CD4-positive, alpha-beta T cell treated with Interleukin-15 for 4 hours (primary cell): ENCODE results near the gene SPA17.
A peak's percentile ranks its signal among the peaks of the same experiment; 100 is the strongest.

Experiments
- DNase-seq: peaks from one replicate; pipeline ENCODE4 v3.0.0-alpha.2; 2020; ENCODE audit warnings: low spot score

Gene SPA17

DNA sequence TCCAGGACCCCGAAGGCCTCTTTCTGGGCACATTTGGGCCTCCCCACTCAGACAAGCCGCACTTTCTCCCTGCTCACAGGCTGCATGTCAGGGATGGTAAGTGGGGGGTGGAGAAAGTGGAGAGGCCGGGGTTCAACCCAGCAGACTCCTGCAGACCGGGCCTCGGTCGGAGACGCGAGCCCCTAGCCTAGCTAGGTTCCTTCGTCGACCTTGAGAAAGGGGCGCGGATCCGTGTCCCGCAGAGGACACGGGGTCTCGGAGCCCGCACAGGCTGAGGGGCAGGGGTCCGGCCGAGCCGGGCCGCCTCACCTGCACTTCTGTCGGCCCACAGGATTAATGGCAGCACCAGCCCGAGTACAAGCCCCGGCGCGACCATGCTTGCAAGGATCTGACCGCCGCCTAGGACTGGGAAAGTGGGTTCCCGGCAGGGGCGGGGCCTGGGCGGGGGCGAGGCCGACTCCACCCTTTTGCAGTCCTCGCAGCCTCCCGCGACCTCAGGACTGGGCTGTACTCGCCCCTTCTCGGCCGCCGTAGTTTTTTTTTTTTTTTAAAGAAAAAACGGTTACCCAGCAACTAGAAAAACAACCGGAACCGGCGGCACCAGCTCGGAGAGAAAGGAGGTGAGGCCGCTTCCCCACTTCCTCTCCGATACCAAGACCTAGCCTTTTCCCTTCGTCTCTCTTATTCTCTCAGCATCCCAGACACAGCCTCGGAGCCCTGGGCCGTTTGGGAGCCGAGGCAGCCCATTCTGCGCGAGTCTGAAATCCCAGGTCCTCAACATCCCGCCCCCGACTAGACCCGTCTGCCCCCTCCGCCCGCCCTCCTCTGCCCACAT lies at the start of gene SPA17, which contains the start of gene SIAE:
TSS of gene SPA17 (plus strand) at position 572 of the 835 bp plus-strand sequence. CDS start 1,361 bp downstream, outside the sequence.
TSS of gene SIAE (minus strand) at position 407 of the 835 bp plus-strand sequence. CDS start at position 376, 31 bp downstream.
- peak; percentile 89 for DNase-seq

DNA sequence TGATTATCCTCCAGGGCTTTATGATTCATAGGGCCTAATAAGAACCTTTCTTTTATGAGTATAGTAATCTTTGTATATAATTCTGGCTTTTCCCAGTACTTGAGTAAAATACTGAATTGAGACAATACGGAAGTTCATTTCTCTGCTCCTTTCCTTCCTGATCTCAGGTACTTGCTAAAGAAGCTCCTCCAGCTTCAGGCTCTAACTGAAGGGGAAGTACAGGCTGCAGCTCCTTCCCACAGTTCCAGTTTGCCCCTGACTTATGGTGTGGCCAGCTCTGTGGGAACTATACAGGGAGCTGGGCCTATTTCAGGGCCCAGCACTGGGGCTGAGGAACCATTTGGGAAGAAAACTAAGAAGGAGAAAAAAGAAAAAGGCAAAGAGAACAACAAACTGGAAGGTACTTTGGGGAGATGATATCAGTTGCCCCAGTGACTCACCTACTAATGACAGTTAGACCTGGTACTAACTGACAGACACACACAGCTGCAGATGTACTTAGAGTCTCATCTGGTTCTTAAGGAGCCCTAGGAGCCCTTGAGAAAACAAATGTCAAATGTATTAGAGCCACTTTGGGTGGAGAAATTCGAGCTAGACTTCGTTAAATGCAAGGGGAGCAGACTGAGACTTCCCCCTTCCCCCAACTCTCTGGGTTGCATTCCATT lies 48.1 kb upstream of the SPA17 start:
- no peak for DNase-seq

DNA sequence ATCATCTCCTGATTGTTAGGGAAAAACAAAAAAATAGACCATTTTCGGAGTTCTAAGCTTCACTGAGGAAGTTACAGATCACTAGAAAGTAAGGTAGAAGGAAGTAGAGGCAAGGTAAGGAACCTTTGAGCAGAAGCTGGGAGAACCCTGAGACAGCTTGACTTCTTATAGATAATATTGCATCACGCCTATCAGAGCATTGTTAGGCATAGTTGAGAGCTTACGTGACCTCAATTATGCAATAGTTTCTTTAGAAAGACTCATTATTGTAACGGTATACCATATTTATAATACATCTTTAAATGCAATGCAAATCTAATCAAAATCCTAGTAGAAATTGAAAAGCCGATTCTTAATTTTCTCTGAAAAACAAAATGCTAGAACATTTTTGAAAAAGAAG lies 46.2 kb upstream of the SPA17 start:
- no peak for DNase-seq

DNA sequence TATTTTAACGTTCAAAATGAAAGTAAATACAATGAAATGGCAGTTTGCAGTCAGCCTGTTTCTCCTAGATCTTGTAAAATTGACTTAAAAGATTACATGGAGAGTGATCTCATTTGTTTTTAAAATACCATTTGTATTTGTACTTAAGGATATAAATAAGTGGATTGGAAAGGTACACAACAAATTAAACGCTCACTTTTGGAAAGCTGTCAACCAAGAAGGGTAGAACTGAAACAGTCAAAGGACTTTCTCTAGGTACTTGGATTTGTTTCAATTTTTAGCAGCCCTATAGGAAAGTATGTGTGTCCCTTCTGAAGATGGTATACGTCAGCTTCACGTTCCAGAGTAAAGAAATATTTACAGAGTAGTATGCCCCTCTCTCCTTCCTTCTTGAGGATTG lies 43.7 kb upstream of the SPA17 start:
- DNase-seq: no peak

DNA sequence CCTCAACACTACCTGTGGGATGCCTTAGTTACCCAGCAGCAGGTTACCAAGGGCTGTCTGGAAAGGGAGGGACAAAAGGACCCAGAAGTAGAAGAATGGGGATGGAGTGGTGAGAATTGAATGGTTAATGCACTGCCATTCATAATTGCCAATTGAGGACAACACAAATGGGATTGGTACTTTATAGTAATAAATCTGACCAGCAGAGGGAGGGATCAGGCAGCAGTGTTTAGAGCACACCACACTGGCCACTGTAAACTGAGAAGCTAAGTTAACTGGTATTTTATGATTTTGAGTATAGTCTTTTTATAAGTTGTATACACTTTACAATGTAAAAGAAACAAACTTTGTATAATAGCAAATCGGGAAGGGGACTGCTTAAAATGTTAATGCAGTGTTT lies 40.3 kb upstream of the SPA17 start:
- DNase-seq: no peak

DNA sequence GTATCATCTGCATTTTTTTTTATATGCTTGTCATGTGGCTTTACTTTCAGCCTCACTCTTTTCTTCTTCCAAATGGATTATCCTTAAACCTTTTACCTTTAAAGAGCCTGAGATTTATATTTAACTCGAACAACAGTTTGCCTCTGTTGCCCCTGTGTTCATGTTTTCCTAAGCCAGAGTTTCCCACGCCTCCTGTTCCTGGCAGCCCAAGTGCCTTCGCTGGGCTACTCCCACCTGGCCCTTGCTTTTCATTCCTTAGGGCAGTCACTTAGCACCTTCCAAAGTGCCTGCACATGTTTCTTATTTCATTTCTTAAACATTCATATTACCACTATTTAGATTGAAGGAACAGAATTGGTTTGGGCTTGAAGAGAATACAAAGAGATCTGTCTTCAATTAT lies 37.8 kb upstream of the SPA17 start:
- DNase-seq: no peak

DNA sequence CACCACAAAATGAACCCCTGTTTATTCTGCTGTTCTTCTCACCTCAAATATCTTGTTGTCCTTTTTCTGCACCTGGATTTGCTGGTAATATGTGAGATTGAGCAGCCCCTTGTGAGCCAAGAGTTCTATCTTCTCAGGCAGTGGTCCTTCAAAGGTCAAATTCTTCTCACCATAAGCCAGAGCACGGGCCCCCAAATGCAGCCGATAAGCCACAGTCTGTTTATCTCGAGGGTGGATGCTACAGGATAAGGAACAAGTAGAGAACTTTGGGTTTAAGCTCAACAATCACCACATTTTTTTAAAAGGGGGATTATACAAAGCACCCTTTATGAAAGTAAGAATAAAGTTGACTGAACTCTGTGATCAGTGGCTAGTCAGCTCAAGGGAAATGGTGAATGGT lies 35.2 kb upstream of the SPA17 start:
- no peak for DNase-seq

DNA sequence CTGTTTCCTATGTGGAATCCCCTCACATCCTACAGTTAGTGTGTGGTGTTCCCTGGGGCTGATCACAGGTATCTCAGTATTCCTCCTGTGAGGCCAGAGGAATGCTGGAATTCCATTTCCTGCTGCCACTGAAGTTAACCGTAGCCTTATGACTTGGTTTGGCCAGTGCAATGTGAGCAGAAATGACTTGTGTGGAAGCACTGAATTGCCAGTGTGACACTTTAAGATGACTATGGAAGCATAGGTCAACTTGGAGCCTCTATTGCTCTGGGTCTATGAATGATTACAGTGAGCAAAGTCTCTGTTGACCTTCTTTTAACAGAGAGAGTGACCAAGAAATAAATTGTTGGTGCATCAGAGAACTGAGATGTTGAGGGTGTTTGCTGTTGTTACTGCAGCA lies 34.5 kb upstream of the SPA17 start:
- no peak for DNase-seq

DNA sequence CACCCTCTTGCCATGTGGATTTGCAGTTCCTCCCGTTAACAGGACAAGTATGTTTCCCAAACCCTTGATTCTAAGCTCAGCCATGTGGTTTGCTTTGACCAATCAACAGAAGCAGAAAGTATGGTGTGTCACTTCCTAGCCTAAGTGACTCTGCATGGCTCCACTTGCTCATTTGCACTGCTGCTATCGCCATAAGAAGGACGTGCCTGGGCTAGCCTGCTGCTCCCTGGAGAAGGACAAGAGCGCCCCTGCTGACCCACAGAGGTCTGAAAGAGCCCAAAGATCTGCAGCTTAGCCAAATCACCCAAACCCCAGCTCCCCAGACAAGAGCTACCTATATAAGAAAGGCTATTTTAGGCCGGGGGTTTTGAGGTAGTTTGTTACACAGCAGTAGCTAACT lies 33.0 kb upstream of the SPA17 start:
- no peak for DNase-seq

DNA sequence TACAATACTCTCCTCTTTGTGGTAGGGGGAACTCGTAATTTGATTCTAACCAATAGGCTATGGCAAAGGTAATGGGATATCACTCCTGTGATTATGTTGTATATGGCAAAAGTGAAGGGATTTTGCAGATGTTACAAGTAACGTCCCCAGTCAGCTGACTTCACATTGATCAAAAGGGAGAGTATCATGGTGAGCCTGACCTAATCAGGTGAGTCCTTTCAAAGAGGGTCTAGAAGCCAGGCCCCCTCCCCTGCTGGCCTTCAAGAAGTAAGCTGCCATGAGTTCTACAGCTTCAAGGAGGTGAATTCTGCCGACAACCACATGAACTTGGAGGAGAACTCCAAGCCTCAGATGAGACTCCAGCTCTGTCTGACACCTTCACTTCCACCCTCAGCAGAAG lies 31.1 kb upstream of the SPA17 start:
- DNase-seq: no peak

DNA sequence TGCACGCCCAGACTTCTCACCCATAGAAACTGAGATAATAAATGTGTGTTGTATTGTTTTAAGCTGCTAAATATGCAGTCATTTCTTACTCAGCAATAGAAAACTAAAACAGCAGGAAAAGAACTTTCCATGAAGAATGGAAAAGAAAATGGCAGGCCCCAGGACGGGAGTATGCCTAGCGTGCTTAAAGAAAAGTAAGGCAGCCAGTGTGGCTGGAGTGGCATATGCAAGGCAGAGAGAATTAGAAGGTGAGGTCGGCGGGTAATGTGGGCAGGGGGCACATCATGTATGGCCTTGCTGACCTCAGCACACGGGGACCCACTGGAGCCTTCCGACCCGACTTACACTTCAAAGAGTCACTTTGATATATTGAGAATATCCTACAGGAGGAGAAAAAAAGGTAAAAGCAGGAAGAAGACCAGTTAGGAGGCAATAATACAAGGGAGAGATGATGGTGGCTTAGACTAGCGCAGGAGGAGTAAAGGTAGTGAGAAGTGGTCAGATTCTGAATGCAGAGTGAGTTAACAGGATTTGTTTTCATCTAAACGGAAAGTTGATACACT lies 30.6 kb upstream of the SPA17 start:
- DNase-seq: no peak

DNA sequence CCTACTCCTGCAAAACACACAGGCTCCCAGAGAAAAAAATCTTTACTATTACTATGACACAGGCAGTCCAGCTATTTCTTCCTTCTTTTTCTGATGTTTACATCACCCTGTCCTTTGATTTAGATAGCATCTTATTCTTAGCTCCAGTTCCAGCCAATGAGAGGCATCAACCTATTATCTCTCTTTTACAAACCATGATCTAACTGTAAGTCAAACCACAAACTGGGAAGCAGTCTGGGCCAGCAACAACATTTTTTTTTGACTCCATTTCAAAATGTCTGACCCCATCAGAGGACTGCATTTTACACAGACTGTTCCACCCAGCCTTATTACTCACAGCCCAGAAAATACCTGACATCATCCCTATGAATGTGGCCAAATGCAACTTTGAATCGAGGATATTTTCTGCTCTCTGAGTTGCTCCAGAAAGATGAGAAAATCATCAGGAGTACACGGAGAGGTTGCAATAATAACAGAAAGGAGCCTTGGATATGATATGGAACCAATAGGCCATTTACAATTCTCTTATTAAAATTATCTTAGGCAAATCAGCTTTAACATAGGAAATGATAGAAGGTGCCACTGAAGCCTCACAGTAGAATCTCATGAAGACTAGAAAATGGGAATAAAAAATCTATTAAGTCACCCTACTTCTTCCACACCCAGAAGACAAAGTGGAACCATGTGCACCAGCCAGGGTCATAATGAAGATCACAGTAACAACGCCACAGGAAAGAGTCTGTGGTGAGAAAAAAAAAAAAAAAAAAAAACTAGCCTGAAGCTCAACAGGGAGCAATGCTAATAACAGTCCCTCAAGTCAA lies 29.9 kb upstream of the SPA17 start:
- no peak for DNase-seq

DNA sequence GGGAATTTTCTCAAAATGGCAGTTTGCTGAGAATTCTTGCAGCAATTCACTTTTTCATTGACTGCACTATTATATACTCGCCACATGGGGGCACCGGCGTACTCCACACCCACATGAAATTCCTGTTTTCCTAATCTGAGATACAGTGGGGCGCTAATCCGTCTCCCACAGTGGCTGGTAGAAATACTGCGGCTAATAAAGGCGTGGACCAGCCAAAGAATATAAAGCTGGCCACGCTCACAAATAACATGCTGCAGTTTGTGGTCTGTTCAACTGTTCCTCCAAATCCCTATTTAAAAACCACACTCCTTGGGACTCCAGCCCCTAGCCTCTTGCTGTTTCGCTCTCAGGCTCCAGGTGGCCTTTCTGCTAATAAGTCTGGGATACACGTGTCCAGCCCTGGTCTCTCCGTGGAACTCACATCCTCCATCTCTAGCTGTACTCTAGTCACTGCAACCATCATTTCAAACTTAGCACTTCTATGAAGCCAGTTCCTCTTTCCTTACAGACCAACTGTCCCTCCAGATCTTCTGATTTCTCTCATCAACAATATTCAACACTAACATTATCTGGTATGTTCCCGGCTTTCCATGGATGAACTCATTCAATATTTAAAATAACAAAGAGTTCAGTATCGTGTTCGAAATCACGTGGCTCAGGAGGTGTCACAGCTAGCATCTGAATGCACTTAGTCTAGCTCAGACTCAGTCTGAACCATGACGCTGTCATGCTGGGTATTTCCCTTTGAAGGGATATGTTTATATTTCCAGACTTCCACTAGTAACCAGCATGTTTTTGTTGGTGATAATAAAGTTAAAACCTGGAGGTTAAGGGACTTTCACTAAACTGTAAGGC lies 29.1 kb upstream of the SPA17 start:
- peak; percentile 27 for DNase-seq

DNA sequence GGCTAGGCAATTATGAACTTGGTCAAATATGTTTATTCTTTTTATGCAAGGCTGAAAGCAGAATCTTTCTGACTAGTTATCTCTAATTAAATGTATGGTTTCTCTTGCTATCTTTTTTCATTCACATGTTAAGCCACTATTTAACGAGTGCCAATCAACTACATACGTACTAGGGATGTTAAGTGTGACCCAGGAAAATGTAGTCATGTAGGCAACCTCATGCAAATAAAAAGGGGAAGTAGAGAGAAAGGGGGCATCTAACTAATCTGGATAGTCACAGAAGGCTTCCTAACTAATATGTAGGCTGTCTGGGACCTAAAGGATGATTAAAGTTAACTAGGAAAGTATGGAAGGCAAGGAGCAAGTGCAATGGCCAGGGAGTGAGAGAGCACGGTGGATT lies 27.6 kb upstream of the SPA17 start:
- DNase-seq: no peak

DNA sequence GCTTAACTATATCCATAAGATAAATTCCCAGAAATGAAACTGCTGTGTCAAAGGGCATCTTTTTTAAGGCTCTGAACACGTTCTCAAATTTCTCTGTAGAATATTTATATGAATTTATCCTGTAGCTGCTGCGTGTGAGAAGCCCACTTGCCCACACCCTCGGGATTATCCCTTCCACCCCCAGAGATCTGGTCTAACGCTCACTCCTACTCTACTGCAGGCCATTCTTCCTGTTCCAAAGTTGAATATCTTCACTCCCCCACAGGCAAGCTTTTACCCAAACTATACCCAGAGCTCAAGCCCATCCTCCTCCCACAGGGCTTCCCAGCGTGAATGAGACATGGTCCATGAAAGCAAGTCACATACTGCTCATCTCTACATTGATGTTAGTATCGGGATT lies 25.1 kb upstream of the SPA17 start:
- DNase-seq: no peak

DNA sequence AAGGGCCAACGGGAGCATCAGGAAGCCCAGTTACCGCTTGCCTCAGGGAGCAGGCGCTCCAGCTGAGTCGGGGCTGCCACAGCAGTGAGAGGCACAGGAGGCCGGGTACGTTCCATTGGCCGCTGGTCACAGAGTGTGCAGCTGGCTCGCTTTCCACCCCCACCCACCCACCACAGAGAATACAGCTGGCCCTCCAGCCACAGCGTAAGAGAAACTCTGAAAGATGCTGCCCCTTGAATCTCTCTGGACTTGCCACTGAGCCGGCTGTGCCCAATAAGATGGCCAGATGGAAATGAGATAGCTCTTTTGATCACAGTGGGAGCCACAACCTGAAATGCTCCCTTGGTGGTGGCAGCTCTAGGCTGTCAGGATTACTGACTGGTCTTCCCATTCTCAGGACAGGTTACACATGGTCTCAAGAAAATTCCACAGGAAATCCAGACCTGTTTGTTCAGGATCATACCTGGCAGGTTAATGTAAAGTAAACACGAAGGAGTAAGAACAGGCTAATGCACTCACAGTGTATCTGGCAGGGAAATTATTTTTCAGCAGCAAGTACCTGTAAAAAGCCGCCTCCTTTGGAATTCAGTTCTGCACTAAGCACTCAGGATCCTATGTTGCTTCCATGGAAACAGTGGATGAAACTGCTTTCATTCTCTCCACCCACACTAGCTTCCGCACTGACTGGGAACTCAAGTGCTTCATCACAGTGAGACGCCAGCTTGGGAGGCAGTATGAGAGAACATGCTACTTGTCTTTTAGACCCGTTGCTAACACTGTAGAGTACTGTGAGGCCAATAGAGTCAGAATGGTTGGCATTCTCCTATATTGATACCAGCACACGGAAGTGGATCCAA lies 16.7 kb upstream of the SPA17 start:
- DNase-seq: no peak

DNA sequence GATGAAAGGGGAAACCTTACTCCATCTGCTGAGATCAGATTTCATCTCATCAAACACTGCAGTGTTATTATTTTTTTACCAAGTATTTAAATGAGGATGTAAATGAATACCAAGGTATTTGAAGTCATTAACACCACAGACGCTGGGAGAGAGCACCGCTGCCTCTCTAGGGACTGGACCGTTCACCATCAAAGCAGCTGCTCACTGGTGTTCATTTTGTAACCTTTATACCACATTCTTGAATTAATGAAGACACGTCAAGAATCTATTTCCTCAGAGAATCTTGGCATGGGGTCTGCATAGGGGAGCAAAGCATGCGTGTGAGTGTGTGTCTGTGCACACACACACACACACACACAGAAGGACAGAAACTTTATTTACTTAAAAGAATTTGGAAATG lies 15.8 kb upstream of the SPA17 start:
- DNase-seq: no peak

DNA sequence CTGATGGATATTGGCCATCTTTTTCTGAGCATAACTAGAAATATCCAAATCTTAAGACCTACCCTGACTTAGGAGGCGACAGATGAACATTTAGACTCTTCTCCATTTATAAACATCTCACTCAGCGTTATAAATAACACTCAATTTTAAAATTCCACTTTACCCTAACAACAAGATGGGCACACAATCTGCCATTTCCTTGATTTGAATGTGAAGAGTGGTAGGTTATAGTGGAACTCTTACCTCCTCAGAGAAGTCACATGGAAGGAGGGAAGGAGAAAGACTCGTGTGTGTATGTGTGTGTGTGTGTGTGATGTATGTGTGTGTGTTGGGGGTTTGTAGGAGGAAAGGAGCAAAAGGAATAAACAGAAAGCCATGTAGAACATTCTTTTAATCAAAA lies 15.2 kb upstream of the SPA17 start:
- DNase-seq: no peak

DNA sequence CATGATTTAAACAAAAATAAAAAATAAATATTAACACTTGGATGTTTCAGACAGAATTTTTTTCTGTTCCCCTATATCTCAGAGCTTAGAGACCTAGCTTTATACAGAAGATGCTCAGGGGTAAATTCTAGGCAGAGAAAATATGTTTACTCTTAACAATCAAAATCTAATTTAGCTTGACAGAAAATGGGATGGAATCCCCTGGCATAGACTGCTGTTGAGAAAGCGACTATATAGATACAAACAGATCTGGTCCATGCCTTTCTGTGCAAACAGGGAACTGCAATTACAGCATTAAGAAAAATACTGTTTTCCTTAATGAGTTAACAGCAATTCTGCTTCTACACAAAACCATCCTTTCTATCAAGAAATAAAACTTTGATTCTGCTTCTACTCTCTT lies 14.7 kb upstream of the SPA17 start:
- no peak for DNase-seq

DNA sequence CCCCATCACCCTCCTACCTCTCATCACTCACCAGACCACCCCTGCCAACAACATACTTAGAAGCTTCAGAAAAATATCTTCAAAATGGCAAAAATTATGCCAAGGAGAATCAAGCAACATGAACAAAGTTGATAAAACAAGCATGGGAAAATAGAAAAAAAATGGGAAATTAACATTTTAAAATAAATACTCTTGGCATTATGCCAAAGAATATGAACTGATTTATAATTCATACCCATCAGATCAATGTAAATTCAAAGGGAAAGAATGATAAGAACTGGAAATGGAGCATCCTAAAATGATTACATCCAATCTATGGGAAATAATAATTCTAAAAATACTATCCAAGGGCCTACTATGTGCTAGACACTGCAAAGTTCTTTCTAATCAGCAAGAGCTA lies 12.2 kb upstream of the SPA17 start:
- no peak for DNase-seq
